HG03066 (cell line): ENCODE measurements around the gene SLK.

ENCODE experiments used
- ATAC-seq: cut with Tn5 transposase; IDR thresholded peaks from one replicate; pipeline ENCODE4 v1.9.1; 2021; ENCODE audit warnings: low read depth; ENCODE audit not compliant: unreplicated experiment

SLK gene

GRCh38 chr10:104045151-104046089 lies 78.5 kb downstream of the SLK start:
- ATAC-seq, result no peak

GRCh38 chr10:104046651-104047050 lies 79.7 kb downstream of the SLK start:
- ATAC-seq, result no peak

GRCh38 chr10:104049504-104050250 lies 82.7 kb downstream of the SLK start:
- ATAC-seq, result no peak

GRCh38 chr10:104052431-104052830 lies 85.5 kb downstream of the SLK start:
- ATAC-seq, result no peak

- ATAC-seq, result no peak
Measured at GRCh38 chr10:104053201-104053600, 86.3 kb downstream of the SLK start.

GRCh38 chr10:104054430-104054829 lies 87.5 kb downstream of the SLK start:
- no peak for ATAC-seq

- ATAC-seq, result no peak
Measured at GRCh38 chr10:104056619-104057273, 89.8 kb downstream of the SLK start.

- no peak for ATAC-seq
Measured at GRCh38 chr10:104057717-104058116, 90.8 kb downstream of the SLK start.

GRCh38 chr10:104059364-104059763 lies 92.4 kb downstream of the SLK start:
- no peak for ATAC-seq

GRCh38 chr10:104061196-104061595 lies 94.3 kb downstream of the SLK start:
- ATAC-seq, result no peak

GRCh38 chr10:104065748-104066147 lies 98.8 kb downstream of the SLK start:
- no peak for ATAC-seq

GRCh38 chr10:104066945-104067344 lies 100.0 kb downstream of the SLK start:
- ATAC-seq, result no peak

GRCh38 chr10:104067525-104067924 lies 100.6 kb downstream of the SLK start:
- ATAC-seq, result no peak

GRCh38 chr10:104069613-104070012 lies 102.7 kb downstream of the SLK start:
- no peak for ATAC-seq

- no peak for ATAC-seq
Measured at GRCh38 chr10:104072786-104073185, 105.8 kb downstream of the SLK start.

- no peak for ATAC-seq
Measured at GRCh38 chr10:104074505-104074904, 107.6 kb downstream of the SLK start.

GRCh38 chr10:104076743-104077160 lies 109.8 kb downstream of the SLK start:
- no peak for ATAC-seq

- no peak for ATAC-seq
Measured at GRCh38 chr10:104077247-104077646, 110.3 kb downstream of the SLK start.

GRCh38 chr10:104077663-104078151 lies 110.8 kb downstream of the SLK start:
- ATAC-seq, result no peak
